GM12865 (cell line): ENCODE measurements around the gene RARS1.

Experiments
- DNase-seq: peaks from one replicate; pipeline ENCODE4 v3.0.0; 2010; ENCODE audit warnings: low read depth
- H3K4me3 ChIP-seq: 2 replicates; pipeline ENCODE4 v1.5.1; 2011; ENCODE audit warnings: mild to moderate bottlenecking, low read depth, low read length, control low read depth
- CTCF ChIP-seq: IDR thresholded peaks from 2 replicates; pipeline ENCODE4 v1.5.1; 2011; ENCODE audit warnings: low read length, control low read depth, low read depth, inconsistent platforms; ENCODE audit not compliant: insufficient read depth; ENCODE audit errors: missing control alignments

Gene RARS1

GRCh38 chr5:168502563-168503237 is 16.4 kb downstream of the RARS1 start:
- no peak for DNase-seq
- H3K4me3 ChIP-seq, result no peak overlapping the region
- no peak for TF ChIP-seq CTCF

- H3K4me3 ChIP-seq, result no peak overlapping the region
- DNase-seq, result no peak
- no peak for TF ChIP-seq CTCF
Observed at GRCh38 chr5:168513861-168514428, 27.7 kb downstream of the RARS1 start.

GRCh38 chr5:168525856-168526255 is 39.6 kb downstream of the RARS1 start:
- no peak for DNase-seq
- no peak overlapping the region for H3K4me3 ChIP-seq
- TF ChIP-seq CTCF, result no peak

GRCh38 chr5:168527756-168528295 is 41.6 kb downstream of the RARS1 start:
- no peak for TF ChIP-seq CTCF
- DNase-seq, result no peak
- H3K4me3 ChIP-seq, result no peak overlapping the region

- TF ChIP-seq CTCF, result no peak
- no peak for DNase-seq
- no peak within 1 kb of the TSS for H3K4me3 ChIP-seq
Observed at GRCh38 chr5:168528521-168529373, 42.5 kb downstream of the RARS1 start, which contains the start of gene FBLL1. FBLL1 (plus strand) TSS chr5:168529305; CDS start chr5:168529505, 200 bp downstream.

- TF ChIP-seq CTCF, result no peak
- no peak for DNase-seq
- H3K4me3 ChIP-seq, result no peak overlapping the region
Observed at GRCh38 chr5:168529374-168530234, 43.3 kb downstream of the RARS1 start.
